Testis (tissue), 2 donors: ENCODE results near the gene HSPD1.

Experiments used
- CTCF ChIP-seq, 3 experiments: fragments of 450-650 bp in 2 of 3; fragments of 200-600 bp in 1 of 3; sonication (generic) in 1 of 3; IDR thresholded peaks; one replicate each; pipeline ENCODE4 v1.5.1; 2016 to 2019; ENCODE audit warnings: antibody characterized with exemption in 3 of 3, mild to moderate bottlenecking in 2 of 3, moderate library complexity in 1 of 3
- POLR2A ChIP-seq: fragments of 450-650 bp; IDR thresholded peaks from one replicate; pipeline ENCODE4 v1.6.1; 2017; ENCODE audit warnings: antibody characterized with exemption, mild to moderate bottlenecking, moderate library complexity

GRCh38 chr2:197543206-197543605 lies 43.6 kb upstream of the HSPD1 start:
- TF ChIP-seq CTCF (IDR thresholded peaks at IDR 0.05) (no peak), POLR2A (no peak)
